K562 treated with DMSO at 1 percent for 24 hours (cell line): ENCODE results near the gene STRA8. TPM values are rescaled to one million over a fixed set of nuclear protein-coding genes. Genes with fewer than 3 reads are reported as not detected.

Experiments
- total RNA-seq: library from RNA; unstranded; fragments of 300-600 nt; gene quantifications from 2 replicates; pipeline ENCODE4 v1.2.3, GENCODE V29; 2022; ENCODE audit warnings: low read depth; ENCODE audit not compliant: insufficient read depth

STRA8 gene, protein sequence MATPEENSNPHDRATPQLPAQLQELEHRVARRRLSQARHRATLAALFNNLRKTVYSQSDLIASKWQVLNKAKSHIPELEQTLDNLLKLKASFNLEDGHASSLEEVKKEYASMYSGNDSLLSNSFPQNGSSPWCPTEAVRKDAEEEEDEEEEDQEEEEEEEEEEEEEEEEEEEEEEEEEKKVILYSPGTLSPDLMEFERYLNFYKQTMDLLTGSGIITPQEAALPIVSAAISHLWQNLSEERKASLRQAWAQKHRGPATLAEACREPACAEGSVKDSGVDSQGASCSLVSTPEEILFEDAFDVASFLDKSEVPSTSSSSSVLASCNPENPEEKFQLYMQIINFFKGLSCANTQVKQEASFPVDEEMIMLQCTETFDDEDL
- total RNA-seq, result not detected in 2 replicates

DNA sequence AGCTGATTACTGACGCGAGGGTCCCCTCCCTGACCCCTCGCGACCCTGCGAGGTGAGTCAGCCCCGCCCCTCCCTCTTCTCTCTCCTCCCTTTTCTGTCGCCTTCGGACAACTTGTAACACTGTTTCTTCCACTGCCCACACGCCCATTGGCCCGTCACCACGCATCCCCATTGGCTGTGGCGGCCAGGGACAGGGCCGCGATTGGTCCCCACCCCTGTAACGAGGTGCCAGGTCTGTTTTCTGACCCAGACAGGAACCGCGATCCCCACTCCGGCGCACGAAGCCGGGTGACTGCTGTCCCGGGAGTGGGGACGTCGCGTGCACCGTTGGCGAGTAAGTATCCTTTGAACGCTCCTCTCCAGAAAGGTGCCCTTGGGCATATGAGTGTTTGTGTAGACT is at the start of gene STRA8:
Gene STRA8, plus strand, starts transcription at position 269 of the 400 bp plus-strand sequence. CDS start 6,687 bp downstream, outside the sequence.

DNA sequence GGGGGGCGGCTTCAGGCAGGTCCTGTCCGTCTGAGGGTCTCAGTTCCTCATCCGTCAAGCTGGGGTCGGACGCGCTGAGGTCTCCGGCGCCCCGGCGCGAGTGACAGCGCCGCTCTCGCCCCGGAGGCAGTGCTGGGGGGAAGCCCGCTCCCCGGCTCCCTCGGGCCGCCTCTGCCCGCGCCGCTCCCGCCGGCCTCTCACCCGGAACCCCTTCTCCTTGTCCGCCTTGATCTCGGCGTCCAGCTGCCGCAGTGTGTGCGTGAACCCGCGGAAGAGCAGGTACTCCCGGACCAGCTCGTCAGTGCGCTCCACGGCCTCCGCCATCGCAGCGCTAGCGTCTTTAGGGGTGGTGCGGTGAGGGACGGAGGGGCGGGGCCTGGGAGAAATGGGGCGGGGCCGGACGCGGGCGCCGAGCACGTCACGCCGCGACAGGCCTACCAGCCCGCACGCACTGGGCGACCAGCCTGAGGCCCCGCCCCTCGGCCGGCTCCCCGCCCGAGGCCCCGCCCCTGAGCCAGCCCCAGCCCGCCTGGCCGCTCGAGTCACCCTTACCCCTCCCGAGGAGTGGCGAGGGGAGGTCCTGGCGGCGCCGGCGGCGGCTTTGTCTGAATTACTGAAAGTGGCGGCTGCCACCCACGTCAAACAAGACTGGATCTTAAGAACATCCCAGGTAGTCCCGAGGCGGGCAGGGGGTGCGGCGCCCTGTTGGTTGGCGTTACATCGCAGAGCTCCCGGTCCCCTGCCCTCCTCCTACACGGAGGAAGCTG is 22.3 kb upstream of the STRA8 start, which contains the start of gene WDR91:
Gene WDR91, minus strand, starts transcription at position 348 of the 767 bp plus-strand sequence. Its CDS starts 24 bp downstream, at position 324.

Other genes starting within 250 kb of the STRA8 start
- gene AGBL3, start 247.3 kb upstream of the STRA8 start, total RNA-seq, result 1.00 and 1.3 TPM in 2 replicates
- gene TMEM140, start 85.8 kb upstream of the STRA8 start, total RNA-seq, result 28.8 and 29.0 TPM in 2 replicates
- 99.4 and 102 TPM in 2 replicates for gene CYREN, start 63.1 kb upstream of the STRA8 start, total RNA-seq
- 16.8 and 17.2 TPM in 2 replicates for gene WDR91, start 22.3 kb upstream of the STRA8 start, total RNA-seq